Natural killer cell treated with Interleukin-12 subunit alpha and Interleukin-12 subunit beta and Interleukin-15 and Interleukin-18, amount 100 ng/mL, for 72 hours (primary cell): Measurements from ENCODE around the gene MEDAG. TPM values are rescaled to one million over a fixed set of nuclear protein-coding genes. Genes with fewer than 3 reads are reported as not detected.
A peak's percentile ranks its signal among the peaks of the same experiment; 100 is the strongest.
"Not testable (repeated sequence)": the region's sequence is repeated elsewhere in the genome, so short reads cannot be mapped to it uniquely, and the experiment has no call there.

Experiments
- ATAC-seq, 2 donors: fragments of 150-1000 bp; cut with Tn5 transposase in 1 of 2; sonication (Bioruptor Pico), chemical (Tn5 transposase) in 1 of 2; 2 replicates each; pipeline ENCODE4 v1.10.0; 2021
- DNase-seq: peaks from one replicate; pipeline ENCODE4 v3.0.0; 2022; ENCODE audit warnings: low spot score
- H3K27ac Mint-ChIP-seq, 2 donors: 1 replicate in 1 of 2; 2 replicates in 1 of 2; pipeline ENCODE4 v1.8.0; 2022; ENCODE audit warnings: mixed read lengths in 2 of 2, mild to moderate bottlenecking in 1 of 2, moderate library complexity in 1 of 2
- H3K27me3 Mint-ChIP-seq, 2 donors: 1 replicate in 1 of 2; 2 replicates in 1 of 2; pipeline ENCODE4 v1.8.0; 2022; ENCODE audit warnings: mixed read lengths in 2 of 2
- H3K36me3 Mint-ChIP-seq: one replicate; pipeline ENCODE4 v1.8.0; 2022; ENCODE audit warnings: mixed read lengths
- H3K4me1 Mint-ChIP-seq, 2 donors: 1 replicate in 1 of 2; 2 replicates in 1 of 2; pipeline ENCODE4 v1.8.0; 2022; ENCODE audit warnings: low read depth in 2 of 2, mixed read lengths in 2 of 2, mild to moderate bottlenecking in 1 of 2
- H3K4me3 Mint-ChIP-seq: one replicate; pipeline ENCODE4 v1.8.0; 2022; ENCODE audit warnings: mixed read lengths
- H3K9me3 Mint-ChIP-seq: 2 replicates; pipeline ENCODE4 v1.8.0; 2022; ENCODE audit warnings: mixed read lengths
- total RNA-seq, 2 donors: library from RNA; stranded (reverse); gene quantifications; one replicate each; pipeline ENCODE4 v1.2.3, GENCODE V29; 2022

The MEDAG gene
- total RNA-seq, 2 donors from 2014 or later = 0.14 TPM; not detected in 1

DNA sequence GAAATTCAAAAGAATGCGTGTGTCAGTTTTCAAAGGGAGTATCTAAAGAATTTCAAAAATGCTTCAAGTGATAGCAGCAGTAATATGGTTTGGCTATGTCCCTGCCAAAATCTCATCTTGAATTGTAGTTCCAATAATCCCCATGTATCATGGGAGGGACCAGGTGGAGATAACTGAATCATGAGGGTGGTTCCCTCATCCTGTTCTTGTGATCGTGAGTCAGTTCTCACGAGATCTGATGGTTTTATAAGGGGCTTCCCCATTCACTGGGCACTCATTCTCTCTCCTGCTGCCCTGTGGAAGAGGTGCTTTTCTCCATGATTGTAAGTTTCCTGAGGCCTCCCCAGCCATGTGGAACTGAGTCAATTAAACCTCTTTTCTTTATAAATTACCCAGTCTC, 21.1 kb downstream of the MEDAG start:
- not testable (repeated sequence) for ATAC-seq, DNase-seq, H3K27ac Mint-ChIP-seq, H3K9me3 Mint-ChIP-seq, H3K36me3 Mint-ChIP-seq, H3K4me3 Mint-ChIP-seq, H3K4me1 Mint-ChIP-seq
- H3K27me3 Mint-ChIP-seq = peaks cover 29 to 39% of the 10 kb centered on the region in 2 donors

DNA sequence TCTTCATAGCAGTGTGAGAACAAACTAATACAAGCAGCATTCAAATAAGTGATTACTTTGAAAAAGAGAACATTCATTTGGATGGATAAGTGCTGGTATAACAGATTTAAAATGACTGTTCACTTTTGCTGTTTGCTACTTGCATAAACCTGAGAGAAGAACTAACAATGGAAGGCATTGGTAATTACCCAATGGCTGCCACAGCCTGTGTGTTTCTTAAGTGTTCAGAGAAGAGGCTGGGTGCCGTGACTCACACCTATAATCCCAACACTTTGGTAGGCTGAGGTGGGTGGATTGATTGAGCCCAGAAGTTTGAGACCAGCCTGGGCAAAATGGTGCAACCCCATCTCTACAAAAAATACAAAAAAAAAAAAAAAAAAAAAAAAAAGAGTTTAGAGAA, 21.5 kb downstream of the MEDAG start:
- H3K4me3 Mint-ChIP-seq = no peak overlapping the region
- no peak for ATAC-seq
- peaks cover 4 to 6% of the 10 kb centered on the region in 2 donors for H3K4me1 Mint-ChIP-seq

DNA sequence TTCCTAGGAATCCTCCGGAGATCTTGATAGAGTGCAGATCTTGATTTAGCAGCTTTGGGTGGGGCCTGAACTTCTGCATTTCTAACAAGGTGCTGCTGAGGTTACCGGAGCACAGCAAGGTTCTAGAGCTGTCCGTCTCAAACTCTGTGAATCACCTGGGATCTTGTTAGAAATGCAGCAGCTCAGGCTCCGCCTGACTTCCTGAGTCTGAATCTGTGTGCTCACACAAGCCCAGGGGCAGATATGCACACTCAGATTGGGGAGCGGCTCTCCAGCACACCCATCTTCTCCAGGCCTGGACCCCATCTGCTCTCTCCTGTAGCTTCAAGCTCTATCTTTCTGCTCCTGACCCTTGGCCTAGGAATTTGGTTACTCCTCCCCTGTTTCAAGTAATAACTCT, 22.9 kb downstream of the MEDAG start:
- no peak overlapping the region for H3K4me3 Mint-ChIP-seq
- peaks cover 33 to 40% of the 10 kb centered on the region in 2 donors for H3K27me3 Mint-ChIP-seq
- H3K36me3 Mint-ChIP-seq = no peaks in the 10 kb centered on the region
- no peaks in the 10 kb centered on the region for H3K9me3 Mint-ChIP-seq
- peaks cover 4 to 6% of the 10 kb centered on the region in 2 donors for H3K4me1 Mint-ChIP-seq
- no peak overlapping the region for H3K27ac Mint-ChIP-seq
- ATAC-seq = no peak
- no peak for DNase-seq

More for the DNA sequence above, 21.5 kb downstream of the MEDAG start:
- peaks cover 33 to 43% of the 10 kb centered on the region in 2 donors for H3K27me3 Mint-ChIP-seq
- H3K36me3 Mint-ChIP-seq = no peaks in the 10 kb centered on the region
- no peaks in the 10 kb centered on the region for H3K9me3 Mint-ChIP-seq
- DNase-seq = no peak
- H3K27ac Mint-ChIP-seq = no peak overlapping the region

DNA sequence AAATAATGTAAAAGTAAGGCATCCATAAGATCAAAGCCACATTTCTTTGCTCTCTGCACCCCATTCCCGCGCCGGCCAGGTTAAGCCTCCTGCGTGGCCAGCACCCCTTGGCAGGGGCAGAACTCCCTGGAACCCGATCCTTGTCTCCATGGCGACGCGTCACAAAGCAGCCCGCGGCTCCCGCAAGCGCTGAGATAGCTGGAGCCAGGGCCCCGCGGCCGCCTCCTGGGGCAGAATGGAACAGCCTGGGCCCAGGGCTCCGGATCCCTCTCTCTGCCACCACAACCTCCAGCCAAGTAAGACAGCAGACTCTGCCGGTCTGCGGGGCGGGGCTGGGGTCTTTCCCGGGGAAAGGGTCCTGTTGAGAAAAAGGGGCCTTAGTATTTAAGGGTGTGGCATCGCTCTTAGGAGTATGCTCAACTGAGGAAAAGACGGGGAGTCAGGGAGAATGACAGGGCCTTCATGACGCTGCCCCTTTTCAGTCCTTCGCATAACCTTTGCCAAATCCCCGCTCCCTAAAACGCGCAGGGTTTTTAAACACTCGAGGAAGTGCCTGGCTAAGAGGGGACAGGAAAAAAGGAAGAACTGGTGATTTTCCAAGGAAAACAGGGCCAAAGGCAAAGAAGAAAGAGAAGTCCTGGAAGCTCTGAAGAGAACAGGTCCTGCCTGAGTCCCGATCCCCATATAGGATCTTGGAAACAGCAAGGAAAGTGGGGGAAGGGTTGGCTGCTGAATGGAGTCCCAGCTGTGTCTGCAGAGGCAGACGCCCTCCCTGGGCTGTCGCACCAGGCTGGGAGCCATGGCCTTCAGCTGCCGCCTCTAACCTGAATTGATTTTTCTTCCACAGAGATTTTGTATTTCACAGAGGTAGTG, 26.6 kb downstream of the MEDAG start, which contains the start of gene TEX26:
TEX26 (plus strand) TSS at position 176 of the 873 bp plus-strand sequence; CDS start at position 236, 60 bp downstream.
- DNase-seq = no peak
- H3K4me1 Mint-ChIP-seq = no peaks in the 10 kb centered on the region
- peaks cover 36 to 51% of the 10 kb centered on the region in 2 donors for H3K27me3 Mint-ChIP-seq
- no peak for ATAC-seq
- H3K9me3 Mint-ChIP-seq = no peaks in the 10 kb centered on the region
- no peak within 1 kb of the TSS for H3K27ac Mint-ChIP-seq
- H3K4me3 Mint-ChIP-seq = no peak within 1 kb of the TSS
- H3K36me3 Mint-ChIP-seq = no peaks in the 10 kb centered on the region

DNA sequence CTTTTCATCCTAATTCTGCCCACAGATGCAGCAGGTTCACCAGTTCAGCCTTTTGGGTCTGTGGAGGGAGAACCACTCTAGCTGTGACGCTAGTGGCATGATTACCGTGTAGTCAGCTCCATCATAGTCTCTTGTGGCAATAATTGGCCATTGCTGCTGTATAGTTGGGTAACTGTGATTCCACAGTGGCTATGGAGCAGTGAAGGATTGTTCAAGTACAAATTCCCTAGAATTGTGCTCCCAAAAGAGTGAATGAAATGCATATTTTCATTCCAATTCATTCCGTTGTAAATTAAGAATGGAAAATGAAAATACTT, 27.2 kb downstream of the MEDAG start:
- Mint-ChIP-seq H3K9me3 (no peaks in the 10 kb centered on the region), H3K4me1 (no peaks in the 10 kb centered on the region), H3K27me3 (peaks cover 39 to 56% of the 10 kb centered on the region in 2 donors), H3K27ac (no peak overlapping the region), H3K4me3 (no peak overlapping the region), H3K36me3 (no peaks in the 10 kb centered on the region)
- DNase-seq = no peak
- ATAC-seq = no peak

DNA sequence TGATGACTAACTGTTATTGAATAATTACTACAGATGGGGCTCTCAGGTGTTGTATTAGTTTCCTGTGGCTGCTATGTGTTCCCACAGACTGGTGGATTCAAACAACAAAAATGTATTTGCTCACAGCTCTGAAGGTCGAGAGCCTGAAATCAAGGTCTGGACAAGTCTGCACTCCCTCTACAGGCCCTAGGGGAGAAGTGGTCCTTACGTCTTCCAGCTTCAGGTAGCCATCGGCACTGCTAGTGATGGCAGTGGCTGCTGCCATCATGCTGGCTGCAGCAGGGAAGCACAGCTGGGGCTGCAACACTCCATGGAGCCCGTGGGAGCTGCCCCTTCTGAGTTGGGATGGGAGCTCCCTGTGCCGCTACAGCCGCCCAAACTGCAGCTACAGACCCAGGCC, 28.3 kb downstream of the MEDAG start:
- H3K4me1 Mint-ChIP-seq = no peaks in the 10 kb centered on the region
- no peak overlapping the region for H3K4me3 Mint-ChIP-seq
- peaks cover 35 to 50% of the 10 kb centered on the region in 2 donors for H3K27me3 Mint-ChIP-seq
- no peaks in the 10 kb centered on the region for H3K9me3 Mint-ChIP-seq
- ATAC-seq = no peak
- no peak for DNase-seq
- no peak overlapping the region for H3K27ac Mint-ChIP-seq
- H3K36me3 Mint-ChIP-seq = no peaks in the 10 kb centered on the region

DNA sequence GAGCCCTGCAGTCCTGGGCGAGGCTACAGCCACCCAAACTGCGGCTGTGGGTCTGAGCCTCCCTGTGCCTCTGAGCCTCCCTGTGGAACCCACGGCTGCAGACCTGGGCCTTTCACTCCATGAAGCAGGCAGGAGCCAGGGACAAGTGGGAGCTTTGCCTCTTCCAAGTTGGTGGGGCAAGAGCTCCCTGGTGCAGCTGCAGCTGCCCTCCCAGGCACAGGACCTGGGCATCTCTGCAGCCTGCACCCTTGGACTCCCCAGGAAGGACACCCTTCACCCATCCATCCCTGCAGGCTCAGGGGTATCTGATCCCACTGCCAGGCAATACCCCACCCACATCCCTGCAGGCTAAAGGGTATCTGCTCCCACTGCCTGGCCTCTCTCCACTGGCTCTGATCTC, 28.7 kb downstream of the MEDAG start:
- ATAC-seq (peak; percentile 10 to 12), DNase-seq (no peak)
- Mint-ChIP-seq H3K36me3 (no peaks in the 10 kb centered on the region), H3K4me3 (no peak overlapping the region), H3K4me1 (no peaks in the 10 kb centered on the region), H3K9me3 (no peaks in the 10 kb centered on the region), H3K27me3 (peaks cover 33 to 46% of the 10 kb centered on the region in 2 donors), H3K27ac (no peak overlapping the region)

DNA sequence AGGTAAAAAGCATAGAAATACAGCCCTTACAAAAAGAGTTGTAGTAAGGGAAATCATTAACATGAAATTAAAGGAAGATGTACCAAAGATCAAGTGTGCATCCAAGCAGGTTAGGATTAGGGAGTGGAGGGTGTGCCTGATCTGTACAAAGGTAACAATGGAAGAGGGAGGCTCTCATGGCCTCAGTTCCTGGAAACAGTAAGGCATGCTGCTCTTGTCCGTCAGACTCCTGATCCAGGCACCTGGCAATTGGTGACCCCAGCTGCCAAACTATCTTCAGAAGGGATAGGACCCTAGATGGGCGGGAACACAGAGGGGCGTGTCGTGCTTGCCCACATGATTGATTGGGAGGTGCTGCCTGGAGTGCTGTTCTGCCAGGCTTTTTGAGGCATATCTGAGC, 30.9 kb downstream of the MEDAG start:
- Mint-ChIP-seq H3K27me3 (peaks cover 23 to 35% of the 10 kb centered on the region in 2 donors), H3K36me3 (no peaks in the 10 kb centered on the region), H3K4me1 (no peaks in the 10 kb centered on the region), H3K4me3 (no peak overlapping the region), H3K27ac (no peak overlapping the region), H3K9me3 (no peaks in the 10 kb centered on the region)
- DNase-seq (no peak), ATAC-seq (peak in 1 of 2 donors; percentile 15)

DNA sequence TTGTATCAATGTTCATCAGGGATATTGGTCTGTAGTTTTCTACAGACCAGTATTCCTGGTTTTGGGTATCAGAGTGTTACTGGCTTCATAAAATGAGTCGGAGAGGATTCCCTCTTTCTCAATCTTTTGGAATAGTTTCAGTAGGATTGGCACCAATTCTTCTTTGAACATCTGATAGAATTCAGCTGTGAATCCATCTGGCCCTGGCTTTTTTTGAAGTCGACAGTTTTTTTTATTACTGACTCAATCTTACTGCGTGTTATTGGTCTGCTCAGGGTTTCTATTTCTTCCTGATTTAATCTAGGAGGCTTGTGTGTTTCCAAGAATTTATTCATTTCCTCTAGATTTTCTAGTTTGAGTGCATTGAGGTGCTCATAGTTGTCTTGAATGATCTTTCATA, 37.8 kb downstream of the MEDAG start:
- DNase-seq = no peak
- Mint-ChIP-seq H3K4me3 (no peak overlapping the region), H3K36me3 (peaks cover 13% of the 10 kb centered on the region), H3K27me3 (peaks cover 27 to 48% of the 10 kb centered on the region in 2 donors), H3K4me1 (no peaks in the 10 kb centered on the region), H3K27ac (no peak overlapping the region), H3K9me3 (peaks cover 4% of the 10 kb centered on the region)
- no peak for ATAC-seq

DNA sequence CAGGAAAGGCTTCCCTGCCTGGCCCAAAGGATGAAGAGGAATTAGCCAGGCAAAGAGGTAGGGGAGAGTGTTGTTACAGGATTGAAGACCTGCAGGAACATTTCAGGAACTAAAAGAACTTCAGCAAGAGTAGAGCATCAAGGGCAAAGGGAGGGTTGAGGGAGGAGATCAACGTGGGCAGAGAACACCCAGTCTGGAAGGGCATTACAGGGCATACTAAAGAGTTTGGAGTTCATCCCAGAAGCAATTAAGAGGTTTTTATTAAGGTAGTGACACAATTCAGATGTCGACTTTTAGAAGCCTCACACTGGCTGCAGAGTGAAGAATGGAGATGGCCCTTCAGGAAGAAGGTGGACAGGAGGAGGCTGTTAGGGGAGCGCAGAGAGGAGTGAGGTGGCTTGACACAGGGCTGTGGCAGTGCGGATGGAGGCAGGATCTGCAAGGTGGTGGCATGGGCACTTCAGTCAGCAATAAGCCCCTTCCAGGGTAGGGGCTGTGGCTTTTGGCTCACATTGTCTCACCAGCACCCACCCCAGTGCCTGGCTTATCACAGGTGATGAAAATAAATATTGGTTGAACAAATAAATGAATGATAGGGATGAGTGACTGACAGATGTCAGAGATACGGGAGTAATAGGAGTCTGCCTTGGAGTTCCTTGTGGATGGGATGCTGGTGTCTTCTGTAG, 51.3 kb downstream of the MEDAG start:
- DNase-seq = no peak
- ATAC-seq = peak in 1 of 2 donors; percentile 11
- no peaks in the 10 kb centered on the region for H3K4me1 Mint-ChIP-seq
- H3K27me3 Mint-ChIP-seq = peaks cover 43 to 73% of the 10 kb centered on the region in 2 donors
- H3K4me3 Mint-ChIP-seq = no peak overlapping the region
- H3K27ac Mint-ChIP-seq = no peak overlapping the region
- H3K9me3 Mint-ChIP-seq = peaks cover 3% of the 10 kb centered on the region
- H3K36me3 Mint-ChIP-seq = peaks cover 5% of the 10 kb centered on the region

DNA sequence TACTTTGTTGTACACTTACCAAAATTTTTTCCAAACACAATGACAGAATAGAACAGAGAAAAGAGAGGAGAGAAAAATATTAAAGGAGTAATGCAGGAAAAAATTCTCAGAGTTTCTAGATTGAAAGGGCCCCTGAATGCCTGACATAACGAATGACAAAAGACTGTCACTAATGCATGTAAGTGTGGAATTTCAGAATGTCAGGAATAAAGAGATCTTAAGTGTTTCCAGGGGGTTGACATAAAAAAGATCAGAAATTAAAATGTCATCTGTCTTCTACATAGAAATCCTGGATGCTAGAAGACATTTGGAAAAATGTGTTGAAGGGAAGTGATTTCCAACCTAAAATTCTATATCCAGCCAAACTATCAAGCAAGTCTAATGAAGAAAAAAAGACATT, 53.6 kb downstream of the MEDAG start:
- DNase-seq (no peak), ATAC-seq (no peak)
- Mint-ChIP-seq H3K36me3 (peaks cover 5% of the 10 kb centered on the region), H3K4me3 (no peak overlapping the region), H3K27me3 (peaks cover 42 to 67% of the 10 kb centered on the region in 2 donors), H3K4me1 (no peaks in the 10 kb centered on the region), H3K9me3 (peaks cover 3% of the 10 kb centered on the region), H3K27ac (no peak overlapping the region)

DNA sequence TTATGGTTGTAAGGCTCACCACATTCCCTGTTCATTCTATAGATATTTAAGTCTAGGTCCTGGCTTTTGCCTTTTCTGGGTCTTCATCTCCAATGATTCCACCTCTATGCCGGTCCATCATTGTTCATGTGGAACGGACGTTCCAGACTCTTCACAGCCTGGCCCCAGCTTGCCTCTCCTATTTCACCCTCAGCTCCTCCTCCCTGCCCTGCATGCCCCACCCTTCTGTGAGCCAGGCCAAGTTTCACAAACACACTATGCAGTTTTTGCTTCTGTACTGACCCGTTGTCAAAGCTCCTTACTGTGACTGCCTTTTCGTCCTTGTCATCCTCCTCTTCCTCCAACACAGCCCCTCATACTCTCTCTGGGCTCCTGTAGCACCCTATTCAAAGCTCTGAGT, 57.7 kb downstream of the MEDAG start:
- no peaks in the 10 kb centered on the region for H3K4me1 Mint-ChIP-seq
- no peak overlapping the region for H3K27ac Mint-ChIP-seq
- no peaks in the 10 kb centered on the region for H3K9me3 Mint-ChIP-seq
- peaks cover 28 to 56% of the 10 kb centered on the region in 2 donors for H3K27me3 Mint-ChIP-seq
- peaks cover 5% of the 10 kb centered on the region for H3K36me3 Mint-ChIP-seq
- no peak for DNase-seq
- ATAC-seq = no peak
- H3K4me3 Mint-ChIP-seq = no peak overlapping the region

DNA sequence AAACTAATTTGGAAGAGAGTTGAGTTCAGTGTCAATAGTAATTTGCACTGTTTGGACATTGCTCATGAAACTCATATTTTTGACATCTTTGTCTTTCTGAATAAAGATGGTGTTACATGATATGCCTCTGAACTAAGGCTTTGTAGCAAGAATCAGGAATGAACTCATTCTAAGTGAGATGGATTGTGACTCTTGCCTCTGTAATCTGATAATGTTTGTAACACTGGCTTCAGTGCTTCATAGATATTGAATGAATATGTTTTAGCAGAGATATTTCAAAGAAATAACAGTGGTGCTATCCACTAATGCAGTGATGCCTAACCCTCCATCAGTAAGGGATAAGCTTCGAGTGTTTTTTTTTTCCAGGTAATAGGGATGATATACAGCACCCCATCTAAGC, 59.3 kb downstream of the MEDAG start:
- ATAC-seq (no peak), DNase-seq (no peak)
- H3K27me3 Mint-ChIP-seq = peaks cover 36 to 56% of the 10 kb centered on the region in 2 donors
- H3K9me3 Mint-ChIP-seq = no peaks in the 10 kb centered on the region
- H3K27ac Mint-ChIP-seq = no peak overlapping the region
- H3K4me1 Mint-ChIP-seq = no peaks in the 10 kb centered on the region
- no peak overlapping the region for H3K4me3 Mint-ChIP-seq
- H3K36me3 Mint-ChIP-seq = no peaks in the 10 kb centered on the region

DNA sequence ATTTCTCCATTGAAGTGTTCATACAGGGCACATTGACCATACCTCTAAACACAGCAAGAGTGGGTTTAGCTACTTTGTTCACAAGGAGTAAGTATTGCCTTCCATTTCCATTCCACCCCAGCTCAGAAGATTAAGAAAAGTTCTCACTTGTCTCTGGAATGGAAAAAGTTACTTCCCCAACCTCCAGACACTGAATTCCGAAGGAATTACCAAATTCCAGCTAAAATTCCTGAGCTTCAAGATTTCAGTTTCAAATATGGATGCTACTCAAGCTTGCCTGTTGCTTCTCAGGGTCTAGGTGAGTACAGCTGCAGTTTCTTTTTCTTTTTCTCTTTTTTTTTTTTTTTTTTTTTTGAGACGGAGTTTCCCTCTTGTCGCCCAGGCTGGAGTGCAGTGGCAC, 60.0 kb downstream of the MEDAG start:
- no peaks in the 10 kb centered on the region for H3K4me1 Mint-ChIP-seq
- peaks cover 36 to 58% of the 10 kb centered on the region in 2 donors for H3K27me3 Mint-ChIP-seq
- DNase-seq (no peak), ATAC-seq (no peak)
- no peak overlapping the region for H3K27ac Mint-ChIP-seq
- no peaks in the 10 kb centered on the region for H3K9me3 Mint-ChIP-seq
- H3K4me3 Mint-ChIP-seq = no peak overlapping the region
- no peaks in the 10 kb centered on the region for H3K36me3 Mint-ChIP-seq
